ENCODE results near the gene IRAK2. TPM values are rescaled to one million over a fixed set of nuclear protein-coding genes. Genes with fewer than 3 reads are reported as not detected.
"Not testable (repeated sequence)": the region's sequence is repeated elsewhere in the genome, so short reads cannot be mapped to it uniquely, and the experiment has no call there.

Gene IRAK2
- total RNA-seq, 1 donor from 2014 or later, result 0.69 TPM

DNA sequence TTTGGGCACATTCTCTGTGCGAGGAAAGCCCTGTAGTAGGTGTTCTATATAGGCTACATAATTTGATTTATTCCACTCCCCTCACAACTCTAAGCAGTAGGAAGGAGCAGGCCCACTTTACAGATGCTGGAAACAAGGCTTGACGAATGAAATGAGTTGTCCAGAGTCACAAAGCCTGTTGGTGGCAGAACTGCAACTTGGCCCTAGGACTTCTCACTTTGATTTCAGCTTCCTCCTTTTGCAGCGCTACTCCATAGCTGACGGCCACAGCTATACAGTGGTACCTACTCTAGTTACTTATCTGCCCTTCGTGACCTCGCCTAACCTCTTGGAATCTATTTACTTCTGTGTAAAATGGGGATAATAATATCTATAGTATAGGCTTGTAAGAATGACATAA is 2.5 kb upstream of the IRAK2 start:
- H3K36me3 Mint-ChIP-seq, result no peaks in the 10 kb centered on the region
- no peak overlapping the region for H3K4me3 Mint-ChIP-seq
- no peaks in the 10 kb centered on the region for H3K9me3 Mint-ChIP-seq
- H3K27me3 Mint-ChIP-seq (ENCODE audit: low read depth), result no peaks in the 10 kb centered on the region
- DNase-seq (ENCODE audit: low spot score in 2 of 2, unreplicated experiment in 2 of 2), result no peak
- TF ChIP-seq, protein P1, sequence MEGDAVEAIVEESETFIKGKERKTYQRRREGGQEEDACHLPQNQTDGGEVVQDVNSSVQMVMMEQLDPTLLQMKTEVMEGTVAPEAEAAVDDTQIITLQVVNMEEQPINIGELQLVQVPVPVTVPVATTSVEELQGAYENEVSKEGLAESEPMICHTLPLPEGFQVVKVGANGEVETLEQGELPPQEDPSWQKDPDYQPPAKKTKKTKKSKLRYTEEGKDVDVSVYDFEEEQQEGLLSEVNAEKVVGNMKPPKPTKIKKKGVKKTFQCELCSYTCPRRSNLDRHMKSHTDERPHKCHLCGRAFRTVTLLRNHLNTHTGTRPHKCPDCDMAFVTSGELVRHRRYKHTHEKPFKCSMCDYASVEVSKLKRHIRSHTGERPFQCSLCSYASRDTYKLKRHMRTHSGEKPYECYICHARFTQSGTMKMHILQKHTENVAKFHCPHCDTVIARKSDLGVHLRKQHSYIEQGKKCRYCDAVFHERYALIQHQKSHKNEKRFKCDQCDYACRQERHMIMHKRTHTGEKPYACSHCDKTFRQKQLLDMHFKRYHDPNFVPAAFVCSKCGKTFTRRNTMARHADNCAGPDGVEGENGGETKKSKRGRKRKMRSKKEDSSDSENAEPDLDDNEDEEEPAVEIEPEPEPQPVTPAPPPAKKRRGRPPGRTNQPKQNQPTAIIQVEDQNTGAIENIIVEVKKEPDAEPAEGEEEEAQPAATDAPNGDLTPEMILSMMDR (IDR thresholded peaks at IDR 0.05; ENCODE audit: unreplicated experiment), result no peak
- H3K4me1 Mint-ChIP-seq, result peaks cover 5% of the 10 kb centered on the region
- no peak overlapping the region for H3K27ac Mint-ChIP-seq

DNA sequence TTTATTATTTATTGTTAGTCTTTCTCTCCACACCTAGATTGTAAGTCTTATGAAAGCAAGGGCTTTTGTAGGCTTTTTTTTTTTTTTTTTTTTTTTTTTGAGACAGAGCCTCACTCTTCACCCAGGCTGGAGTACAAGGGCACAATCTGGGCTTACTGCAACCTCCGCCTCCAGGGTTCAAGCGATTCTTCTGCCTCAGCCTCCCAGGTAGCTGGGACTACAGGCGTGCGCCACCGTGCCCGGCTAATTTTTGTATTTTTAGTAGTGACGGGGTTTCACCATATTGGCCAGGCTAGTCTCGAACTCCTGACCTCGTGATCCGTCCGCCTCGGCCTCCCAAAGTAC is 546 bp upstream of the IRAK2 start:
- not testable (repeated sequence) for H3K36me3 Mint-ChIP-seq; H3K27ac Mint-ChIP-seq; DNase-seq (ENCODE audit: low spot score in 2 of 2, unreplicated experiment in 2 of 2); H3K4me1 Mint-ChIP-seq; H3K27me3 Mint-ChIP-seq (ENCODE audit: low read depth); H3K9me3 Mint-ChIP-seq
- H3K4me3 Mint-ChIP-seq, result peak overlapping the region; percentile 51

DNA sequence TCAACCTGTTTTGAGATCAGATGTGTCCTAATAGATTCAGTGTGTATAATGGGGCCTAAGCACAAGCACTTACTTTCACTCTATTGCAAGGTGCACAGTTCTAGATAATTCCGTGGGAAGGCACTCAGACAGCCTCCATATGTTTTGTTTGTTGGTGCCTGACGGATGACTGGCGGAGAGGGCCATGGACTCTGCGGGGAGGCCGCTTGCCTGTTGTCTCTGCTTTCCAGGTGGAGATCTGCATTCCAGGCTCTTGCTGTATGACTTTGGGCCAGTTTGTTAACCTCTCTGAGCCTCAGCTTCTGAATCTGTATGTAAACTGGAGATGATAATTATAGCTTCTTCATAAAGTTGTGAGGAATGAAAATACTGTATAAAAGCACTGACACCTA is 1.5 kb downstream of the IRAK2 start:
- no peak for DNase-seq (ENCODE audit: low spot score in 2 of 2, unreplicated experiment in 2 of 2)
- H3K4me3 Mint-ChIP-seq, result peak overlapping the region; percentile 35
- peaks cover 3% of the 10 kb centered on the region for H3K36me3 Mint-ChIP-seq
- H3K4me1 Mint-ChIP-seq, result peaks cover 1% of the 10 kb centered on the region
- no peaks in the 10 kb centered on the region for H3K27me3 Mint-ChIP-seq (ENCODE audit: low read depth)
- TF ChIP-seq, protein P1 (IDR thresholded peaks at IDR 0.05; ENCODE audit: unreplicated experiment), result no peak
- H3K27ac Mint-ChIP-seq, result no peak overlapping the region
- peaks cover 13% of the 10 kb centered on the region for H3K9me3 Mint-ChIP-seq

DNA sequence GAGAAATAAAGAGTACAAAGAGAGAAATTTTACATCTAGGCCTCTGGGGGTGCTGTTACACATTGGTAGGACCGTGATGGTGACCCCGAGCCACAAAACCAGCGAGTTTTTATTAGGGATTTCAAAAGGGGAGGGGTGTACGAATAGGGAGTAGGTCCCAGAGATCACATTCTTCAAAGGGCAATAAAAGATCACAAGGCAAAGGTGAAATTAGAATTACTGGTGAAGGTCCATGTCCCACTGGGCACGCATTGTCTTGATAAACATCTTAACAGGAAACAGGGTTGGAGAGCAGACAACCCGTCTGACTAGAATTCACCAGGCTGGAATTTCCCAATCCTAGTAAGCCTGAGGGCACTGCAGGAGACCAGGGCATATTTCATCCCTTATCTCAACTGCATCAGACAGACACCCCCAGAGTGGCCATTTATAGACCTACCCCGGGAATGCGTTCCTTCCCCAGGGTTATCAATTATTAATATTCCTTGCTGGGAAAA is 4.3 kb downstream of the IRAK2 start:
- H3K9me3 Mint-ChIP-seq, result peaks cover 13% of the 10 kb centered on the region

DNA sequence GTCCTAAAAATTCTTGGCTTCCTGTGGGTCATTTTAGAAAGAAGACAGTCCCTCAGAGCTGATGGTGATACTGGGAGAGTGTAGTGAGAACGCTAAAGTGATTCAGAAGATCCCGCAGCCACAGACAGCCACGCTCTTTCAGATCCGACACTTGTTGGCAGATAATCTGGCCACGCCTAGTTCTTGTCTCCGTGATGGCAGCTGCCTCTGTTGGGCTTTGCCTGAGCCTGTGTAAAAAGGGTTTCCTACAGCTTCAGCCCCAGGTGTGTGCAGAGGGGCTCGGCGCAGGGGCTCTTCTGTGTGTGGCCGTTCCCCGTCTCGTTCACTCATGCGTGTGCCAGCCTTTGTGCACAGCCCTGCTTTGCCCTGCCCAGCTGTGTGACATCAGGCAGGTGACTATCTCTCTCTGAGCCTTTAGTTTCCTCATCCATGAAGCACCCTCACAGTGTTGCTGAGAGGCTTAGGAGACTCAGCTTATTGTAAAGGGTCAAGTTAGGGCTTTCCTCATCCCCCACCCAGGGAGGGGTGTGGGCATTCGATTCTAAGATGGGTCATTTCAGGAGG is 6.3 kb downstream of the IRAK2 start:
- peaks cover 13% of the 10 kb centered on the region for H3K9me3 Mint-ChIP-seq
- no peak overlapping the region for H3K4me3 Mint-ChIP-seq
- TF ChIP-seq, protein P1 (IDR thresholded peaks at IDR 0.05; ENCODE audit: unreplicated experiment), result no peak
- H3K27ac Mint-ChIP-seq, result no peak overlapping the region
- no peak for DNase-seq (ENCODE audit: low spot score in 2 of 2, unreplicated experiment in 2 of 2)
- H3K4me1 Mint-ChIP-seq, result peaks cover 1% of the 10 kb centered on the region
- H3K36me3 Mint-ChIP-seq, result peaks cover 3% of the 10 kb centered on the region
- H3K27me3 Mint-ChIP-seq (ENCODE audit: low read depth), result peaks cover 2% of the 10 kb centered on the region

More for the DNA sequence above, 4.3 kb downstream of the IRAK2 start:
- no peak for DNase-seq (ENCODE audit: low spot score in 2 of 2, unreplicated experiment in 2 of 2)
- H3K4me3 Mint-ChIP-seq, result no peak overlapping the region
- no peak overlapping the region for H3K27ac Mint-ChIP-seq
- H3K4me1 Mint-ChIP-seq, result peaks cover 1% of the 10 kb centered on the region
- H3K36me3 Mint-ChIP-seq, result peaks cover 3% of the 10 kb centered on the region
- TF ChIP-seq, protein P1 (IDR thresholded peaks at IDR 0.05; ENCODE audit: unreplicated experiment), result no peak
- no peaks in the 10 kb centered on the region for H3K27me3 Mint-ChIP-seq (ENCODE audit: low read depth)

DNA sequence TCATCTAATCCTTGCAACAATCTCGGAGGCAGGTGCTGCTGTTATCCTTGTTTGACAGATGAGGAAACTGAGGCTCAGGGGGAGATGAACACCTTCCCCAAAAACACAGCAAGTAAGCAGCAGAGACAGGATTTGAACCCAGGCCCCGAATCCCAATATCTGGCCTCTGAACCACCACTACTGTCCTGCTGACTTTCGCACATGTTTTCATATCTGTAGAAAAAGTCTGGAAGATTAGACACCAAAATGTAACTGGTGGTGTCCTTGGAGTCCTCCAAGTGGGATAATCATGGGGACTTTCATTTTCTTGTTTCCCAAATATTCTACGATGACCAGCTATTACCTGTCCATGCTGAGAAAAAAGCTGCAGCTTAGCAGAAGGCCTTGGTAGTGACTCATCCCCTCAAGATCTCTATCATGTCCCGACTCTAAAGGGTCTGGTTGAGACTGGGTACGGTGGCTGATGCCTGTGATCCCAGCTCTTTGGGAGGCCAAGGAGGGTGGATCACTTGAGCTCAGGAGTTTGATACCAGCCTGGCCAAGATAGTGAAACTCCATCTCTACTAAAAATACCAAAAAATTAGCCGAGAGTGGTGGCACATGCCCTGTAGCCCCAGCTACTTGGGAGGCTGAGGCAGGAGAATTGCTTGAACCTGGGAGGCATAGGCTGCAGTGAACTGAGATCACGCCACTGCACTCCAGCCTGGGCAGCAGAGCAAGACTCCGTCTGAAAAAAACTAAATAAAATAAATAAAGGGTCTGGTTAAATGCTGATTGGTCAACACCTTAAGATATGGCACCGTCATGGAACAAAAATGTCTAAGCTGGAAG is 8.6 kb downstream of the IRAK2 start:
- TF ChIP-seq, protein P1 (IDR thresholded peaks at IDR 0.05; ENCODE audit: unreplicated experiment), result no peak
- Mint-ChIP-seq H3K9me3 (peaks cover 13% of the 10 kb centered on the region), H3K27ac (no peak overlapping the region), H3K4me1 (no peaks in the 10 kb centered on the region), H3K27me3 (ENCODE audit: low read depth) (peaks cover 2% of the 10 kb centered on the region), H3K36me3 (peaks cover 3% of the 10 kb centered on the region), H3K4me3 (no peak overlapping the region)
- DNase-seq (ENCODE audit: low spot score in 2 of 2, unreplicated experiment in 2 of 2), result no peak

Data from mesothelial cell of epicardium (in vitro differentiated cells).